ENCODE data around the gene CAVIN2.

DNA sequence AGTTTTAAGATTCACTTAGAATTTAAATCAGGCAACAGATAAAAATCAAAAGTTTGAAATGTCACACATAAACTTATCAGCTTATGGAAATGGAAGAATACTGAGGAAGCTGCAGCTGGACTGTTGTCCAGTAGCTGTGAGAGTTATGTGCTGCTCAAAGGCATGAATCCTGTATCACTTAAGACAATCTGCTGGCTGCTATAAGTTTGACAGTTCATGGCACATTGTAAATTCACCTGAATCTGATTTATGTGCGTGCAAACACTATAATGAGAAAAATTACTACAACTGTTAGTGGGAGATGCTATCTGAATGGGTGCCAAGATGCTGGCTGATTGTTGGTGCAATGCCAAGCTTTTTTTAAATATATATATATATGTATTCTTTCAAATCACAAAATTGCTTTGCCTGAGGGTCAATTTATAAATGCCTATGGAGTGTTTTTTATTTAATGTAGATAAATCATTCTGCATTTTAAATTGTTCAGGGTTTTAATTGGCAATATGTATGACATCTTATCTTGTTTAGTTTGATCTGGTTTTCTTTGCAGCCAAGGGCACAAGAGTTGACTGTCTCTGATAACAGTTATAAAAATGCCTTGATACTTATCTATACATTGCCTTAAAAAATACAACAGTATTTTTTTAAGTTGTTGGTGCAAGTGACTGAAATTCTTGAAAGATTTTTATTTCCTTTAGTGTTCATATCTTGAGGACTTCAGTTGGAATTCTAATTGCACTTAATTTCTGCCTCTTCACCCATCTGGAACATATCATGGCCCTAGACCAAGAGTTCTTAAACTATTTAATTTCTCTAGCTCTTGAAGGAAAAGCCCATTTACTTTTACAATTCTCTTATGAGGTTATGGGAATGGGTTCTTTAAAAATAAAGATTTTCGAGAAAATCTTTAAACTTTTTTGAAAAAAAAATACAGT is 48.7 kb downstream of the CAVIN2 start:
- TF ChIP-seq, protein P1, sequence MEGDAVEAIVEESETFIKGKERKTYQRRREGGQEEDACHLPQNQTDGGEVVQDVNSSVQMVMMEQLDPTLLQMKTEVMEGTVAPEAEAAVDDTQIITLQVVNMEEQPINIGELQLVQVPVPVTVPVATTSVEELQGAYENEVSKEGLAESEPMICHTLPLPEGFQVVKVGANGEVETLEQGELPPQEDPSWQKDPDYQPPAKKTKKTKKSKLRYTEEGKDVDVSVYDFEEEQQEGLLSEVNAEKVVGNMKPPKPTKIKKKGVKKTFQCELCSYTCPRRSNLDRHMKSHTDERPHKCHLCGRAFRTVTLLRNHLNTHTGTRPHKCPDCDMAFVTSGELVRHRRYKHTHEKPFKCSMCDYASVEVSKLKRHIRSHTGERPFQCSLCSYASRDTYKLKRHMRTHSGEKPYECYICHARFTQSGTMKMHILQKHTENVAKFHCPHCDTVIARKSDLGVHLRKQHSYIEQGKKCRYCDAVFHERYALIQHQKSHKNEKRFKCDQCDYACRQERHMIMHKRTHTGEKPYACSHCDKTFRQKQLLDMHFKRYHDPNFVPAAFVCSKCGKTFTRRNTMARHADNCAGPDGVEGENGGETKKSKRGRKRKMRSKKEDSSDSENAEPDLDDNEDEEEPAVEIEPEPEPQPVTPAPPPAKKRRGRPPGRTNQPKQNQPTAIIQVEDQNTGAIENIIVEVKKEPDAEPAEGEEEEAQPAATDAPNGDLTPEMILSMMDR (IDR thresholded peaks at IDR 0.05), result no peak
- TF ChIP-seq, protein P2, sequence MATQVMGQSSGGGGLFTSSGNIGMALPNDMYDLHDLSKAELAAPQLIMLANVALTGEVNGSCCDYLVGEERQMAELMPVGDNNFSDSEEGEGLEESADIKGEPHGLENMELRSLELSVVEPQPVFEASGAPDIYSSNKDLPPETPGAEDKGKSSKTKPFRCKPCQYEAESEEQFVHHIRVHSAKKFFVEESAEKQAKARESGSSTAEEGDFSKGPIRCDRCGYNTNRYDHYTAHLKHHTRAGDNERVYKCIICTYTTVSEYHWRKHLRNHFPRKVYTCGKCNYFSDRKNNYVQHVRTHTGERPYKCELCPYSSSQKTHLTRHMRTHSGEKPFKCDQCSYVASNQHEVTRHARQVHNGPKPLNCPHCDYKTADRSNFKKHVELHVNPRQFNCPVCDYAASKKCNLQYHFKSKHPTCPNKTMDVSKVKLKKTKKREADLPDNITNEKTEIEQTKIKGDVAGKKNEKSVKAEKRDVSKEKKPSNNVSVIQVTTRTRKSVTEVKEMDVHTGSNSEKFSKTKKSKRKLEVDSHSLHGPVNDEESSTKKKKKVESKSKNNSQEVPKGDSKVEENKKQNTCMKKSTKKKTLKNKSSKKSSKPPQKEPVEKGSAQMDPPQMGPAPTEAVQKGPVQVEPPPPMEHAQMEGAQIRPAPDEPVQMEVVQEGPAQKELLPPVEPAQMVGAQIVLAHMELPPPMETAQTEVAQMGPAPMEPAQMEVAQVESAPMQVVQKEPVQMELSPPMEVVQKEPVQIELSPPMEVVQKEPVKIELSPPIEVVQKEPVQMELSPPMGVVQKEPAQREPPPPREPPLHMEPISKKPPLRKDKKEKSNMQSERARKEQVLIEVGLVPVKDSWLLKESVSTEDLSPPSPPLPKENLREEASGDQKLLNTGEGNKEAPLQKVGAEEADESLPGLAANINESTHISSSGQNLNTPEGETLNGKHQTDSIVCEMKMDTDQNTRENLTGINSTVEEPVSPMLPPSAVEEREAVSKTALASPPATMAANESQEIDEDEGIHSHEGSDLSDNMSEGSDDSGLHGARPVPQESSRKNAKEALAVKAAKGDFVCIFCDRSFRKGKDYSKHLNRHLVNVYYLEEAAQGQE (IDR thresholded peaks at IDR 0.05), result no peak
- TF ChIP-seq POLR2A (IDR thresholded peaks at IDR 0.05; ENCODE audit: low read length) (no peak), NPAS2 (CRISPR knock-in tag; IDR thresholded peaks at IDR 0.05; ENCODE audit: borderline replicate concordance) (no peak), MAZ (IDR thresholded peaks at IDR 0.05; ENCODE audit: borderline replicate concordance, low read depth, low read length) (no peak), RFX5 (IDR thresholded peaks at IDR 0.05) (no peak), TP53 (CRISPR knock-in tag; IDR thresholded peaks at IDR 0.05) (no peak), MYC (IDR thresholded peaks at IDR 0.05; ENCODE audit: borderline replicate concordance, low read length) (no peak)
